ENCODE data around the gene ACSL5. TPM values are rescaled to one million over a fixed set of nuclear protein-coding genes. Genes with fewer than 3 reads are reported as not detected.
"Not testable (repeated sequence)": the region's sequence is repeated elsewhere in the genome, so short reads cannot be mapped to it uniquely, and the experiment has no call there.

ACSL5 gene
- total RNA-seq, 3 donors from 2014 or later: 33.4 to 41.2 (median 35.8) TPM

DNA sequence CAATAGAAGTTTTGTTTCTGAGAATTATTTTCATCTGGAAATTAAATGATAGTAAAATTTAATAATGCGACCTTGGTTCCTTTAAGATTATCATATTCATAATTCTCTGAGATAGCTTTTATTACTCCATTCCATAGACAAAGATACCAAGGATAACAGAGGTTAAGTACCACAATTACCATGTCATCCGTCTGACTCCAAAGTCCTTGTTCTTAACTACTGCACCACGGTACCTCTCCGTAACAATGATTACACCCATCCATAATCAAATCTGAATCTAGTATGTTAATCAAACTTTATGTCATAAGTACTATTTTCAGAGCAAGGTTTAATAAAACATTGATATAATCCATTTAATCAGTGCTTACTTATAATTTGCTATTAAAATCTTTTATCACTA, 64.4 kb downstream of the ACSL5 start:
- H3K4me3 Mint-ChIP-seq: no peak overlapping the region
- DNase-seq (no peak), ATAC-seq (no peak)
- H3K4me1 Mint-ChIP-seq (ENCODE audit: low read depth): peaks cover 9% of the 10 kb centered on the region
- H3K36me3 Mint-ChIP-seq (ENCODE audit: insufficient read depth): peaks cover 28% of the 10 kb centered on the region
- no peaks in the 10 kb centered on the region for H3K9me3 Mint-ChIP-seq
- no peaks in the 10 kb centered on the region for H3K27me3 Mint-ChIP-seq (ENCODE audit: low read depth)

DNA sequence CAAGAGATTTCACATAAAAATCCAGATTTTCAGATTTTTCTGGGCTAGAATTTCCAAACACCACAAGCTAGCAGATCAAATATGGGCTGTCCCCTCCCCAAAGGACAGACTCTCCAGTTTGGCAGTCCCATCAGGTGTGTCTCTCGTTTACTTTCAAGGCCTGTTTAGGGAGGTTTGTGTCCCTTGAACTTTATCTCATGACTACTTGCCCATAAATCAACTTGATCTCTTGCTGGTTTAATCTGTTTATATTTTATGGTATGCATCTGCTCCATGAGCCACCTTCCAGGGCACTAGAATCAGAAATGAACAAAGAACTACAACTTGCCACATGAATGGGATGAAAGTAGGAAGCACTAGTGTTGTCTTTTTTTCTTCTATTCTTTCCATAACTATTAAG, 67.6 kb downstream of the ACSL5 start:
- Mint-ChIP-seq H3K4me1 (ENCODE audit: low read depth) (peaks cover 33% of the 10 kb centered on the region), H3K9me3 (no peaks in the 10 kb centered on the region), H3K4me3 (no peak overlapping the region), H3K36me3 (ENCODE audit: insufficient read depth) (peaks cover 39% of the 10 kb centered on the region), H3K27me3 (ENCODE audit: low read depth) (no peaks in the 10 kb centered on the region)
- ATAC-seq (no peak), DNase-seq (no peak)

DNA sequence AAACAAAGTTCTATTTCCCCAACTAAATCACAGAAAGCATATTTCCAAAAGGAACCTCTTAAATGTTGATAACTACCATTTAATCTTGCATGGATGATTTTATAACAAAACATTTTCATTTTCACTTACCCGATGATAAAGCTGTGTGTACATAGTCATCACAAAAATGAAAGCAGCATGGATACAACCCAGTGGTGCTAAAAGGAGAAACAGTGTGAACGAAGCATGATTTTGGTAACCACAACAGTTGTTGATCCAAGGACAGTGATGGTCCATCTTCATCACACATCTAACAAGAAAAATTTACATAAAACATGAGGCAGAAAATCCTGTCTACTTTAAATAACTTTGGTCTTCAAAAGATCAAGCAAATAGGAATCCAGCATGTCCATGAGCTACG, 68.1 kb downstream of the ACSL5 start:
- Mint-ChIP-seq H3K4me1 (ENCODE audit: low read depth) (peaks cover 33% of the 10 kb centered on the region), H3K9me3 (no peaks in the 10 kb centered on the region), H3K4me3 (no peak overlapping the region), H3K27me3 (ENCODE audit: low read depth) (no peaks in the 10 kb centered on the region), H3K36me3 (ENCODE audit: insufficient read depth) (peaks cover 39% of the 10 kb centered on the region)
- DNase-seq (no peak), ATAC-seq (no peak)

DNA sequence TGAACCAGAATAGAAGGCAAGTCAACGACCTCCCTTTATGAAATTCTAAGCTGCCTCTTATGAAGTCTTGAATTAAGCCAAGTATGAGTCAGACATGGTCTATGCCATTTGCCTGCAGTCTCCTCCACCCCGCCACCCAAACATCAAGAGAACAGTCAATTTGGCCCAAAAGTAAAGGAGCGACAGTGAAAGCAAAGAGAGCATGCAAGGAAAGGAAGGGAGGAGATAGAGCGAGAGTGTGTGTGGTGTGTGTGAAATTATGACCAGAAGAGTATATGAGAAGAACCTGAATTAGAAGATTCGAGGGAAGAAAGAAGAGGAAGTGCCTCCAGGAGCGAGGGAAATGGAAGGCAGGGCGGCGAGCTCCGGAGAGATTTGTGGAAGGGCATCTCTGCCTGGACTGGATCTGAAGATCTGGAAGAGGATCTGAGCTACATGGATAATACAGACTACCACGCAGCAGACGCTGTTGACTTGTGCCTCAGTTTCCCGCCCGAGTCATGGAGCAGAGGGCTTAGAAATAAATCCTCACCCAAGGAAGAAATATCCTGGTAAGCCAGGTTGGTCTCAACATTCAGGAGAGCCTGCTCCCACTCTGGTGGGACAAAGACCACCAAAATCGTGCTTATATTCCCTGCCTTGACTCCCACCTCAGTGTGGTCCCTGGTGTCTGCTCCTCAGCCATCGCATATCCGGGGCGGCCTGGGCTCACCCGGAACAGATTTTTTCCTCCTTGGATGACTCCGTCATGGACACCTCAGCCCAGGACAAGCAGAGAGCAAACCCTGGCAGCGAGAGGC, 72.3 kb downstream of the ACSL5 start:
- ATAC-seq (peak in 1 of 2 donors; percentile 7), DNase-seq (no peak)
- Mint-ChIP-seq H3K4me1 (ENCODE audit: low read depth) (peaks cover 50% of the 10 kb centered on the region), H3K4me3 (peak overlapping the region; percentile 97), H3K27me3 (ENCODE audit: low read depth) (no peaks in the 10 kb centered on the region), H3K36me3 (ENCODE audit: insufficient read depth) (peaks cover 32% of the 10 kb centered on the region), H3K9me3 (no peaks in the 10 kb centered on the region)

DNA sequence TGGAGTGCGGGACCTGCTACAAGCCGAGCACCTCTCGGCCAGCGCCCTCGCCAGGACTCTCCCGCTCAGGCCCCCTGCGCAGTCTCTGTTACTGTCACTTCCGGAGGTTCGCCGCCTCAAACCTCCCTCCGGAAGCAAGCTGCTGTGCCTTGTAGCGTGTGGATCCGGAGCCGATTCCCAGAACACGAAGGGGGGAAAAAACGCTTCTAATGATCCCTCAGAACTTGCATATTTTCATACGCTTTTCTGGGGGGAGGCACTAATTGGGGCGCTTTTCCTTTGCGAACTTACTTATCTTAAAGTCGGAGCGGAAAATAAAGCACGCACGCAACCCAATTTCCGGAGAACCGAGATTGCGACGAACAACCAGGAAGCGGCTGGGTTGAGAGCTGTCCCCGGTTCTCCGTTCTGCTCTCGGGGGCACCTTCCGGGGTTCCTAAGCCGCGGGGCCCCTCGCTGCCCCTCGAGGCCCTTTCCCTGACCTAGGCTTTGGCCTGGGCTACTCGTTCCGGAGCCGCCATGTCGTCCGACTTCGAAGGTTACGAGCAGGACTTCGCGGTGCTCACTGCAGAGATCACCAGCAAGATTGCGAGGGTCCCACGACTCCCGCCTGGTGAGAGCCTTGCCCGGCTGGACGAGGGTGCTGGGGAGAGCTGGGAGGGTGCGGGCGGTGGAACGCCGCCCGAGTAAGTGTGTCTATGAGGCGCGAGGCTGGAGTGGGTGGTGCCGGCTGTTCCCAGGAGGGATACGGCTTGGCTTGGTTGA, 73.1 kb downstream of the ACSL5 start, which contains the start of the genes VTI1A and ZDHHC6:
TSS of gene VTI1A (plus strand) at position 361 of the 765 bp plus-strand sequence. CDS start at position 520, 159 bp downstream.
TSS of gene ZDHHC6 (minus strand) at position 60 of the 765 bp plus-strand sequence. CDS start 1,478 bp downstream, outside the sequence.
- H3K4me1 Mint-ChIP-seq (ENCODE audit: low read depth): peaks cover 49% of the 10 kb centered on the region
- H3K27me3 Mint-ChIP-seq (ENCODE audit: low read depth): no peaks in the 10 kb centered on the region
- DNase-seq (peak; percentile 72), ATAC-seq (peak; percentile 90 to 95)
- H3K36me3 Mint-ChIP-seq (ENCODE audit: insufficient read depth): peaks cover 29% of the 10 kb centered on the region
- H3K4me3 Mint-ChIP-seq: peak within 1 kb of the TSS; percentile 97
- H3K9me3 Mint-ChIP-seq: no peaks in the 10 kb centered on the region

DNA sequence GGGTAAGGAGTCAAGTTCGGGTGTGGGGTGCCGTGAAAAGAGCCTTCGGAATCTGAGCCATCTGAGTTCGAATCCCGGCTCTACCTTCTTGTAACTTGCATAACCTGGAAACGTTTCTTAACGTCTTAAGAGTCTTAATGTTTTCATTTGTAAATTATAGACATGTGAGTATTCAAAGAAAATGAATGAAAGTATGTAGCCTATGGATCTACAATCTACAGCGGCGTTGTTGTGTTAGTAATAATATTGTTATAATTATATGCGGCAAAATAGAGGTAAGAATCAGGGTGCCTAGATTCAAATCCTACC, 73.7 kb downstream of the ACSL5 start:
- Mint-ChIP-seq H3K27me3 (ENCODE audit: low read depth) (no peaks in the 10 kb centered on the region), H3K9me3 (no peaks in the 10 kb centered on the region), H3K4me1 (ENCODE audit: low read depth) (peaks cover 45% of the 10 kb centered on the region), H3K4me3 (peak overlapping the region; percentile 97), H3K36me3 (ENCODE audit: insufficient read depth) (peaks cover 26% of the 10 kb centered on the region)
- DNase-seq (no peak), ATAC-seq (no peak)

DNA sequence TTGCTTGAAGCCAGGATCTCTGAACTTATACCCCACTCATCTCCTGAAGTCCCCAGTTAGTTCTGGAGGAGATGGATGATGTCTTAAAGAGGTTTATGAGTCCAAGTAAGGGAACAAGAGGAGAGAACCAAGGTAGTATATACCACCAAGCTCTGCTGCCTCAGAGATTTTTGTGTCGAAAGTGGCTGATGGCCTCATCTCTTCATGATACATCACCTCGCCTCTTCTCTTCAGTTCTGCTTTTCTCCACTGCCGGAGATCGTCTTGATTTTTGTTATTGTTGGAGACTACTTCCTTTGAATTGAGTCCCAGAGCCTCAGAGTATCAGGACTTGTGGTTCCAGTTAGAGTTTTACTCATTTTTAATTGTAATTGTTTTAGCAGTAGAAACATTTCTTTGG, 75.0 kb downstream of the ACSL5 start:
- Mint-ChIP-seq H3K4me1 (ENCODE audit: low read depth) (peaks cover 42% of the 10 kb centered on the region), H3K4me3 (peak overlapping the region; percentile 97), H3K36me3 (ENCODE audit: insufficient read depth) (peaks cover 26% of the 10 kb centered on the region), H3K9me3 (no peaks in the 10 kb centered on the region), H3K27me3 (ENCODE audit: low read depth) (no peaks in the 10 kb centered on the region)
- ATAC-seq (no peak), DNase-seq (no peak)

DNA sequence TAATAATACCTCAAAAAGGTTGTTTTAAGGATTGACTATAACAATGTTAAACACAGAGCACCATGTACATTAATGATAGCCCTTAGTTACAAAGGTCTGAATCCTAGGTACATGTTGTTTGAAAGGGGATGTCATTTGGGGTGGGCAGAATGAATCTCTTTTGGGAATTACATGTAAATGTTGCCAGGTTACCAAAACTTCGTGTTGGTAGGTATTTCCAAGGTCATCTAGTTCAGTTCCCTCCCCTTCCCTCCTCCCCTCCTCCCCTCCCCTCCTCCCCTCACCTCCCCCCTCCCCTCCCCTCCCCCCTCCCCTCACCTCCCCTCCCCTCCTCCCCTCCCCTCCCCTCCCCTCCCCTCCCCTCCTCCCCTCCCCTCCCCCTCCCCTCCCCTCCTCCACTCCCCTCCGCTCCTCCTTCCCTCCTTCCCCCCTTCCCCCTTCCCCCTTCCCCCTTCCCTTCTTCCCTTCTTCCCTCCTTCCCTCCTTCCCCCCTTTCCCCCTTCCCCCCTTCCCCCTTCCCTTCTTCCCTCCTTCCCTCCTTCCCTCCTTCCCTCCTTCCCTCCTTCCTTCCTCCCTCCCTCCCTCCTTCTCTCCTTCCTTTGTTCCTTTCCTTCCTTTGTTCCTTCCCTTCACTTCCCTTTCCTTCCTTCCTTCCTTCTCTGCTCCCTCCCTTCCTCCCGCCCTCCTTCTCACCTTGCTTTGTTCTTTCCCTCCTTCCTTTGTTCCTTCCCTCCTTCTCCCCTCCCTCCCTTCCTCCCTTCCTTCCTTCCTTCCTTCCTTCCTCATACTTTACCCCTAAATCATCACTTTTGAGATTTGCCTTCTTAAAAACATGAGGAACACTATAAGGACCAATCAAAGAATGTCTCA, 81.2 kb downstream of the ACSL5 start:
- no peak for DNase-seq
- no peaks in the 10 kb centered on the region for H3K27me3 Mint-ChIP-seq (ENCODE audit: low read depth)
- peaks cover 23% of the 10 kb centered on the region for H3K4me1 Mint-ChIP-seq (ENCODE audit: low read depth)
- H3K9me3 Mint-ChIP-seq: no peaks in the 10 kb centered on the region
- no peak for ATAC-seq
- H3K4me3 Mint-ChIP-seq: no peak overlapping the region
- H3K36me3 Mint-ChIP-seq (ENCODE audit: insufficient read depth): peaks cover 8% of the 10 kb centered on the region

DNA sequence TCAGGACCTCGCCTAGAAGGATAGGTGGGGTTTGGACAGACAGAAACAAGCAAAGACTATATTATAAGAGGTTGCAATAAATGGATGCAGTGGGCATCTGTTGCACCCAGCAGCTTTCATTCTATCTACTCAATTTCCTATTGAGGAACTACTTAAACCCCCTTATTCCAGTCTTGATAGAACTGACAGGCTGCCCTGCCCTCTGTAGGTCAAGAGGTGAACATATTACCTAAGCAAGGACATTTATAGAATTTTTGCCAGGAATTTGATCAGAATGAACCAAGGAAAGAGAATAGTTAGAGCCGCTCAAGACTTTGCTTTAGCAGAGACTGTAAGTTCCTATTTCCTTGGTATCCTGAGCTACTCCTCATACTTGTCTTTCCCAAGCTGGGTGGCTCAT, 82.6 kb downstream of the ACSL5 start:
- H3K9me3 Mint-ChIP-seq: no peaks in the 10 kb centered on the region
- H3K4me1 Mint-ChIP-seq (ENCODE audit: low read depth): peaks cover 23% of the 10 kb centered on the region
- no peaks in the 10 kb centered on the region for H3K27me3 Mint-ChIP-seq (ENCODE audit: low read depth)
- ATAC-seq (no peak), DNase-seq (no peak)
- peaks cover 10% of the 10 kb centered on the region for H3K36me3 Mint-ChIP-seq (ENCODE audit: insufficient read depth)
- H3K4me3 Mint-ChIP-seq: no peak overlapping the region

DNA sequence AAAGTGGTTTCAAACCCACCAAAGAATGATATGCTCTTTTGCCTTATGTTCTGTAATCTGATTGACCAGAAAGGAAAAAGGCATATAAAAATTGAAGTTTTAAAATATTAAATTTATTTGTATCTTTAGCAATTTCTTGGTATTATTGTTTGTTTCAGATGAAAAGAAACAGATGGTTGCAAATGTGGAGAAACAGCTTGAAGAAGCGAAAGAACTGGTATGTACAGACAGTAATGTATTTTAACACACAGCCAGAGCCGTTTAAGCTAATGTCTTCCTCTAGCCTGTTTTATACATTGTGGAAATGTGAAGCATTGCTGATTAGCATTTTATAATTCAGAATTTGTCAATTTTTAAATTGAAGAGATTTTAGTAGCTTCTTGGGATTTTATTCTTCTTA, 86.5 kb downstream of the ACSL5 start:
- ATAC-seq (no peak), DNase-seq (no peak)
- Mint-ChIP-seq H3K4me3 (no peak overlapping the region), H3K27me3 (ENCODE audit: low read depth) (no peaks in the 10 kb centered on the region), H3K9me3 (no peaks in the 10 kb centered on the region), H3K4me1 (ENCODE audit: low read depth) (peaks cover 24% of the 10 kb centered on the region), H3K36me3 (ENCODE audit: insufficient read depth) (peaks cover 22% of the 10 kb centered on the region)

DNA sequence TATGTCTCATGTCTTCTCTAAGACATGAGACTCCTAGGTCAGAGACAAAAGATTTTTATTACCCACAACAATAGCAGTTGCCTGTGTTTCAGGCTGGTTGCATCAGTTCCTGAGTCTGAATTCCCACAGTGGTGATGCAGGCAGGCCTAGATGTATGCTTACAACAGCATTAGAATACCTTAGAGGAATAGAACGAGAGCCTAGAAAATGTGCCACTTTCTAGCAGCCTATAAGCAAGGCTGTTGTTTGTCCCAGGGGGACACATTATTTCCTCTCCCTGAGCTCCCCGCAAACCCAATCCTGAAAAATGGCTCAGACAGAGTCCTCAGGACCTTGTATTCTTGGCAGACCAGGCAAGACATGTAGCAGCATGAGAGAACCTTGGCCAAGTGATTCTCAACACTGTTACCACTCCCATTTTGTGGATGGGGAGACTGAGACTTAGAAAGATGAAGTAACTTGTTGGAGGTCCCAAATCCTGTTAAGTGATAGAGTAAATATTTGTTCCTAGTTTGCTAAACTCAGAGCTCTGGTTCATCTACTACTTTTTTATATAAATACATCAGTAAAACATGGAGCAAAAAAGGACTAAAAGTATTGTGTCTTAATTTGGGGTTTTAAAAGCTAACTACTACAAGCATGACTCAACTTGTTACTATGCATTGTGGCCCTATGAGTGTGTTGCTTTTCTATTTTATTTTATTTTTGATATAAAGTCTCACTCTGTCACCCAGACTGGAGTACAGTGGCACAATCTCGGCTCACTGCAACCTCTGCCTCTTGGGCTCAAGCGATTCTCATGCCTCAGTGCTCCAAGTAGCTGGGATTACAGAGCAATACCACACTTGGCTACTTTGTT, 87.3 kb downstream of the ACSL5 start:
- peaks cover 21% of the 10 kb centered on the region for H3K4me1 Mint-ChIP-seq (ENCODE audit: low read depth)
- no peak overlapping the region for H3K4me3 Mint-ChIP-seq
- H3K9me3 Mint-ChIP-seq: no peaks in the 10 kb centered on the region
- H3K27me3 Mint-ChIP-seq (ENCODE audit: low read depth): no peaks in the 10 kb centered on the region
- no peak for DNase-seq
- H3K36me3 Mint-ChIP-seq (ENCODE audit: insufficient read depth): peaks cover 27% of the 10 kb centered on the region
- ATAC-seq: peak; percentile 85 to 88

DNA sequence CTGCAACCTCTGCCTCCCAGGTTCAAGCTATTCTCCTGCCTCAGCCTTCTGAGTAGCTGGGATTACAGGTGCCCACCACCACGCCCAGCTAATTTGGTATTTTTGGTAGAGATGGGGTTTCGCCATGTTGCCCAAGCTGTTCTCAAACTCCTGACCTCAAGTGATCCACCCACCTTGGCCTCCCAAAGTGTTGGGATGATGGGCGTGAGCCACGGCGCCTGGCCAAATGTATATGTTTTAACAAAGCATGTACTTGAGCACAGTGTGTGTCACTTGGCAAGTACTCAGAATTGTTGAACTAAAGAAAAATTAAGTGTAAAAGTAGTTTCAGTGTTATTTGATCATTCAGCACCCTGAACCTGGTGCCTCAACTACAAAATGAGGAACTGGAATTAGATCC, 90.2 kb downstream of the ACSL5 start:
- H3K27me3 Mint-ChIP-seq (ENCODE audit: low read depth); ATAC-seq; H3K4me3 Mint-ChIP-seq; H3K9me3 Mint-ChIP-seq; DNase-seq: not testable (repeated sequence)
- Mint-ChIP-seq H3K36me3 (ENCODE audit: insufficient read depth) (peaks cover 34% of the 10 kb centered on the region), H3K4me1 (ENCODE audit: low read depth) (peaks cover 15% of the 10 kb centered on the region)

DNA sequence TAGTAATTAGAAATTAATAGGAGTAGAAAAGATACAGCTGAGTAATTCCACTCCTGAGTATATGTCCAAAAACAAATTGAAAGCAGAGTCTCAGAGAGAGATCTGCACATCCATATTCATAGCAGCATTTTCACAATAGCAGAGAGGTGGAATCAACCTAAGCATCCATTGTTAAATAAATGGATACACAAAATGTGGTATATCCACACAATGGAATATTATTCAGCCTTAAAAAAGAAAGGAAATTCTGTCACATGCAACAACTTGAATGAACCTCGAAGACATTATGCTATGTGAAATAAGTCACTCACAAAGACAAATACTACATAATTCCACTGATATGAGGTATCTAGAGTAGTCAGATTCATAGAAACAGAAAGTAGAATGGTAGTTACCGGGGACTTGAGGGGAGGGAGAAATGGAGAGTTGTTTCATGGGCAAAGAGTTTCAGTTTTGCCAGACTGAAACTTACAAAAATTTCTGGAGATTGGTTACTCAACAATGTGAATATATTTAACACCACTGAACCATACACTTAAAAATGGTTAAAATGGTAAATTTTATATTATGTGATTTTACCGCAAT, 91.5 kb downstream of the ACSL5 start:
- no peaks in the 10 kb centered on the region for H3K9me3 Mint-ChIP-seq
- peak; percentile 61 for ATAC-seq
- H3K4me3 Mint-ChIP-seq: no peak overlapping the region
- peaks cover 42% of the 10 kb centered on the region for H3K36me3 Mint-ChIP-seq (ENCODE audit: insufficient read depth)
- no peak for DNase-seq
- no peaks in the 10 kb centered on the region for H3K27me3 Mint-ChIP-seq (ENCODE audit: low read depth)
- H3K4me1 Mint-ChIP-seq (ENCODE audit: low read depth): peaks cover 13% of the 10 kb centered on the region
